C4-2B (cell line): ENCODE measurements around the gene KIF18B.

Source experiments
- CTCF ChIP-seq: fragments of 450-650 bp; conservative IDR thresholded peaks from 2 replicates; pipeline ENCODE4 v1.5.1; 2017; ENCODE audit warnings: mild to moderate bottlenecking
- ZFX ChIP-seq: fragments of 450-650 bp; IDR thresholded peaks from 2 replicates; pipeline ENCODE4 v1.6.1; 2017

GRCh38 chr17:44940317-44940716, 7.3 kb downstream of the KIF18B start:
- TF ChIP-seq CTCF (no peak), ZFX (no peak)
